H1 (cell line): ENCODE measurements around the gene GOLGA6C. TPM values are rescaled to one million over a fixed set of nuclear protein-coding genes. Genes with fewer than 3 reads are reported as not detected.
"Not testable (repeated sequence)": the region's sequence is repeated elsewhere in the genome, so short reads cannot be mapped to it uniquely, and the experiment has no call there.

Source experiments
- CTCF ChIA-PET: fragments of 300-600 bp; sonication (Branson Sonifier 250); formaldehyde crosslinking; loops from one replicate; lab custom pipeline; 2021; ENCODE audit not compliant: partially characterized antibody; lab: Charles Lee
- POLR2A ChIA-PET: fragments of 300-600 bp; sonication (Branson Sonifier 250); formaldehyde crosslinking; loops from one replicate; lab custom pipeline; 2021; ENCODE audit warnings: inconsistent platforms; ENCODE audit not compliant: partially characterized antibody; lab: Charles Lee
- DNase-seq, 2 experiments: peaks; one replicate each; pipeline versions ENCODE4 v3.0.0 to v3.0.0-alpha.2; 2010 to 2022; ENCODE audit warnings: low spot score in 2 of 2, low read depth in 1 of 2, mixed read lengths in 1 of 2
- FAIRE-seq: peaks from 2 replicates; lab custom pipeline; 2011; peaks lifted over from hg19 to GRCh38; lab: Jason Lieb, UNC
- H2AFZ ChIP-seq: 2 replicates; pipeline ENCODE4 v1.8.1; 2012; ENCODE audit warnings: low read length, inconsistent platforms
- H2AK5ac ChIP-seq: 2 replicates; pipeline ENCODE4 v1.6.1; 2013; ENCODE audit warnings: low read depth, low read length
- H2BK120ac ChIP-seq: replicated peaks from 2 replicates; pipeline ENCODE3; 2013; ENCODE audit warnings: low read depth, low read length, inconsistent platforms
- H2BK12ac ChIP-seq: 2 replicates; pipeline ENCODE4 v1.6.1; 2013; ENCODE audit warnings: low read depth, low read length
- H2BK15ac ChIP-seq: 2 replicates; pipeline ENCODE4 v1.6.1; 2013; ENCODE audit warnings: low read length
- H2BK20ac ChIP-seq: 2 replicates; pipeline ENCODE4 v1.6.1; 2013; ENCODE audit warnings: low read length
- H2BK5ac ChIP-seq: 2 replicates; pipeline ENCODE4 v1.6.1; 2013; ENCODE audit warnings: low read depth, low read length
- H3K14ac ChIP-seq: 2 replicates; pipeline ENCODE4 v1.6.1; 2013; ENCODE audit warnings: inconsistent platforms; ENCODE audit not compliant: insufficient read length
- H3K18ac ChIP-seq: 2 replicates; pipeline ENCODE4 v1.6.1; 2013; ENCODE audit warnings: low read length; ENCODE audit errors: extremely low read depth
- H3K23ac ChIP-seq: 2 replicates; pipeline ENCODE4 v1.6.1; 2013; ENCODE audit warnings: inconsistent platforms; ENCODE audit not compliant: insufficient read length
- H3K23me2 ChIP-seq: 2 replicates; pipeline ENCODE4 v1.6.1; 2013; ENCODE audit warnings: low read depth, low read length
- H3K27ac ChIP-seq: 2 replicates; pipeline ENCODE4 v1.6.1; 2011; ENCODE audit warnings: low read depth, low read length, inconsistent platforms
- H3K27me3 ChIP-seq, 4 experiments: replicated peaks in 1 of 4; 1 replicate in 1 of 4; 2 replicates in 3 of 4; pipeline versions ENCODE4 v1.6.1 to v1.8.1; 2011 to 2013; ENCODE audit warnings: low read length in 3 of 4, mild to moderate bottlenecking in 3 of 4, inconsistent platforms in 2 of 4, mixed read lengths in 2 of 4, moderate library complexity in 1 of 4; ENCODE audit not compliant: control insufficient read depth in 3 of 4, insufficient read depth in 3 of 4; ENCODE audit errors: extremely low read depth in 1 of 4
- H3K36me3 ChIP-seq, 4 experiments: 2 replicates each; pipeline versions ENCODE4 v1.6.1 to v1.8.1; 2011 to 2013; ENCODE audit warnings: mild to moderate bottlenecking in 4 of 4, low read length in 3 of 4, moderate library complexity in 2 of 4, control low read depth in 1 of 4, inconsistent platforms in 1 of 4; ENCODE audit not compliant: insufficient read depth in 4 of 4, control insufficient read depth in 2 of 4
- H3K4ac ChIP-seq: replicated peaks from 2 replicates; pipeline ENCODE3; 2013; ENCODE audit warnings: low read length, low read depth, mixed read lengths, inconsistent platforms; ENCODE audit not compliant: insufficient read length
- H3K4me1 ChIP-seq, 4 experiments: replicated peaks in 1 of 4; 1 replicate in 1 of 4; 2 replicates in 3 of 4; pipeline versions ENCODE4 v1.6.1 to v1.8.1; 2011 to 2013; ENCODE audit warnings: low read length in 3 of 4, inconsistent platforms in 2 of 4, mixed read lengths in 1 of 4; ENCODE audit not compliant: insufficient read depth in 4 of 4, control insufficient read depth in 3 of 4
- H3K4me2 ChIP-seq, 2 experiments: 2 replicates each; pipeline versions ENCODE4 v1.6.1 to v1.8.1; 2011 to 2013; ENCODE audit warnings: low read depth in 2 of 2, low read length in 2 of 2, control low read depth in 1 of 2, inconsistent platforms in 1 of 2, mild to moderate bottlenecking in 1 of 2; ENCODE audit not compliant: insufficient read depth in 1 of 2
- H3K4me3 ChIP-seq, 4 experiments: fragments of 200-600, 300-600 bp in 1 of 4; sonication (generic), shearing (Covaris generic), sonication (Bioruptor Twin) in 1 of 4; 2 replicates each; pipeline versions ENCODE4 v1.5.1 to v1.8.1; 2011 to 2016; ENCODE audit warnings: low read length in 4 of 4, low read depth in 3 of 4, control low read depth in 2 of 4, inconsistent platforms in 2 of 4, mild to moderate bottlenecking in 2 of 4, mixed read lengths in 1 of 4, moderate library complexity in 1 of 4; ENCODE audit not compliant: insufficient read depth in 2 of 4; ENCODE audit errors: extremely low read depth in 1 of 4
- H3K56ac ChIP-seq: replicated peaks from 2 replicates; pipeline ENCODE3; 2013; ENCODE audit warnings: low read depth, mild to moderate bottlenecking, mixed read lengths, low read length, inconsistent platforms; ENCODE audit not compliant: insufficient read length
- H3K79me1 ChIP-seq: 2 replicates; pipeline ENCODE4 v1.6.1; 2013; ENCODE audit warnings: low read depth, low read length, control low read depth
- H3K79me2 ChIP-seq, 2 experiments: 2 replicates each; pipeline versions ENCODE4 v1.6.1 to v1.8.1; 2012 to 2013; ENCODE audit warnings: low read length in 2 of 2, mild to moderate bottlenecking in 2 of 2, inconsistent platforms in 1 of 2; ENCODE audit not compliant: insufficient read depth in 2 of 2, control insufficient read depth in 1 of 2
- H3K9ac ChIP-seq, 4 experiments: replicated peaks in 1 of 4; 1 replicate in 1 of 4; 2 replicates in 3 of 4; pipeline versions ENCODE4 v1.6.1 to v1.8.1; 2011 to 2013; ENCODE audit warnings: low read depth in 3 of 4, low read length in 3 of 4, control low read depth in 2 of 4, mild to moderate bottlenecking in 2 of 4, moderate library complexity in 2 of 4, inconsistent platforms in 1 of 4; ENCODE audit errors: extremely low read depth in 1 of 4
- H3K9me3 ChIP-seq, 2 experiments: 2 replicates each; pipeline versions ENCODE4 v1.6.1 to v1.8.1; 2012 to 2013; ENCODE audit warnings: mild to moderate bottlenecking in 2 of 2, moderate library complexity in 2 of 2, control low read depth in 1 of 2, inconsistent platforms in 1 of 2, low read depth in 1 of 2, low read length in 1 of 2, mixed read lengths in 1 of 2; ENCODE audit not compliant: insufficient read depth in 2 of 2
- H4K20me1 ChIP-seq, 2 experiments: replicated peaks in 1 of 2; 2 replicates each; pipeline versions ENCODE3 to v1.8.1; 2011 to 2013; ENCODE audit warnings: inconsistent platforms in 2 of 2, low read length in 2 of 2, mild to moderate bottlenecking in 1 of 2; ENCODE audit not compliant: insufficient read depth in 2 of 2, control insufficient read depth in 1 of 2
- H4K5ac ChIP-seq: 2 replicates; pipeline ENCODE4 v1.6.1; 2013; ENCODE audit warnings: low read length, low read depth, mixed read lengths, inconsistent platforms; ENCODE audit not compliant: insufficient read length
- H4K8ac ChIP-seq: 2 replicates; pipeline ENCODE4 v1.8.0; 2013; ENCODE audit warnings: mild to moderate bottlenecking, moderate library complexity, low read length, inconsistent platforms; ENCODE audit not compliant: insufficient read depth; ENCODE audit errors: extremely low read depth
- H4K91ac ChIP-seq: replicated peaks from 2 replicates; pipeline ENCODE3; 2013; ENCODE audit warnings: low read length, mixed read lengths, inconsistent platforms; ENCODE audit not compliant: insufficient read length
- MAFK ChIP-seq: IDR thresholded peaks from 2 replicates; pipeline ENCODE4 v1.6.1; 2012; ENCODE audit warnings: low read depth, mild to moderate bottlenecking, improper control_type of control experiment, low read length
- RAD21 ChIP-seq, 2 experiments: IDR thresholded peaks in 1 of 2; conservative IDR thresholded peaks in 1 of 2; 2 replicates each; pipeline ENCODE4 v1.6.1; 2011; ENCODE audit warnings: low read depth in 2 of 2, low read length in 2 of 2, improper control_type of control experiment in 1 of 2, inconsistent platforms in 1 of 2, mild to moderate bottlenecking in 1 of 2, moderate library complexity in 1 of 2
- SIX5 ChIP-seq: IDR thresholded peaks from 2 replicates; pipeline ENCODE4 v1.6.1; 2011; ENCODE audit warnings: mild to moderate bottlenecking, low read depth, low read length
- YY1 ChIP-seq: IDR thresholded peaks from 2 replicates; pipeline ENCODE4 v1.6.1; 2011; ENCODE audit warnings: low read depth, mild to moderate bottlenecking, low read length
- ZNF274 ChIP-seq: IDR thresholded peaks from 2 replicates; pipeline ENCODE4 v1.7.0; 2012; ENCODE audit warnings: low read length, borderline replicate concordance; ENCODE audit errors: extremely low read depth
- WGBS, 2 experiments: shearing (Covaris generic) in 1 of 2; methylation state at CpG; one replicate each; pipeline versions ENCODE4 v1.1.6 to v1.1.7; 2013 to 2015; ENCODE audit warnings: low lambda C conversion rate in 2 of 2, mixed read lengths in 2 of 2, inconsistent platforms in 1 of 2, low coverage in 1 of 2, missing lambda C conversion rate in 1 of 2; ENCODE audit not compliant: insufficient replicate concordance in 2 of 2, insufficient coverage in 1 of 2, insufficient read length in 1 of 2; ENCODE audit errors: extremely low coverage in 1 of 2, missing lambda C conversion rate in 1 of 2; 5-methylcytosine and 5-hydroxymethylcytosine counted together
- polyA plus RNA-seq, 7 experiments: library from polyadenylated mRNA; depleted of rRNA in 3 of 7; stranded (reverse) in 5 of 7; unstranded in 2 of 7; fragments of >200 nt in 5 of 7; fragments of 200-250 nt in 2 of 7; gene quantifications; 1 replicate in 5 of 7; 2 replicates in 1 of 7; 4 replicates in 1 of 7; pipeline versions ENCODE4 v1.2.1 to v1.2.3, GENCODE V29; 2011 to 2013; ENCODE audit warnings: missing spikeins in 2 of 7, mixed read lengths in 2 of 7
- total RNA-seq: library from RNA; stranded (reverse); fragmentation: NEBNext Ultra II Directional; extraction: Animal tissue kit (Norgen Biotek cat#: 25700); gene quantifications from 2 replicates; pipeline ENCODE4 v1.2.1, GENCODE V29; 2021
- TF ChIP-seq, protein P1 (sequence below), 3 experiments: IDR thresholded peaks; 1 replicate in 2 of 3; 2 replicates in 1 of 3; pipeline versions ENCODE4 v1.5.1 to v1.6.1; 2011; ENCODE audit warnings: low read length in 3 of 3, mild to moderate bottlenecking in 3 of 3, inconsistent platforms in 2 of 3, low read depth in 1 of 3, moderate library complexity in 1 of 3; ENCODE audit not compliant: insufficient read depth in 1 of 3; ENCODE audit errors: control extremely low read depth in 1 of 3

GOLGA6C gene
- total and polyA plus RNA-seq, 2 of the 8 experiments (the other 6 are each of a cell fraction or from before 2014, with no cell fraction given): 0.14 to 0.35 TPM

DNA sequence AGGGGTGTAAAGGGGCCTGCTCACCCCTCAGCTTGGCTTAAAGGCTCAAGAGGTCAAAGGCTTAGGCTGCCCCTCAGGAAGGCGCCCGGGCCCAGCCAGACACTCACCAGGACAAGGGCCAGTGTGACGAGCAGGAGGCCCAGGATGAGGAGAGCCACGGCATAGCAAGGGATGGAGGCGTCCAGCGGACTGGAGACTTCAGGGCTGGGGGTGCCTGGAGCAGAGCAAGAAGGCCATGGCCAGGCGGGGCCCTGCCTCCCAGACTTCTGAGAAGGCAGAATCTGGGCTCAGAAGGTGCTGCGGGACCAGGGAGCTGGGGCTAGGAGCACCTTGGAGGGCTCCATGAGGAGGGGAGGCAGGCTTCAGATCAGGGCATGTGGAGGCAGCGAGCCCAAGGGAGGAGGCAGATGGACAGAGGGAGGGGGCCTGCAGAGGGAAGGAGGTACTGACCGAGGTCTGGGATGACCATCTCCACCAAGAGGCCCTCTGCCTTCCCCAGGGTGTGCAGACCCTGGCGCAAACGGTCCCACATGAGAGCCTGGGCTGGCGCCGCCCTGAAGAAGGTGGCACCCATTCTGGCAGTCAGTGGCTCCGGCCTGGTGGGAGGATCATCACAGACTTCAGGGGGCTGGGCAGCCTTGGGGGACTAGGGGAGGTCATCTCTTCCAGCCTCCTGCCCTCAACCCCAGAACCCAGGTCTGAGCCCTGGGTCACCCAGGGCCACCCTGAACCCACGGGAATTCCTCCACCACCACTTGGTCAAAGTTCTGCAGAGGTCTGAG, 32.0 kb upstream of the GOLGA6C start (continued):
- TF ChIP-seq, protein P1, sequence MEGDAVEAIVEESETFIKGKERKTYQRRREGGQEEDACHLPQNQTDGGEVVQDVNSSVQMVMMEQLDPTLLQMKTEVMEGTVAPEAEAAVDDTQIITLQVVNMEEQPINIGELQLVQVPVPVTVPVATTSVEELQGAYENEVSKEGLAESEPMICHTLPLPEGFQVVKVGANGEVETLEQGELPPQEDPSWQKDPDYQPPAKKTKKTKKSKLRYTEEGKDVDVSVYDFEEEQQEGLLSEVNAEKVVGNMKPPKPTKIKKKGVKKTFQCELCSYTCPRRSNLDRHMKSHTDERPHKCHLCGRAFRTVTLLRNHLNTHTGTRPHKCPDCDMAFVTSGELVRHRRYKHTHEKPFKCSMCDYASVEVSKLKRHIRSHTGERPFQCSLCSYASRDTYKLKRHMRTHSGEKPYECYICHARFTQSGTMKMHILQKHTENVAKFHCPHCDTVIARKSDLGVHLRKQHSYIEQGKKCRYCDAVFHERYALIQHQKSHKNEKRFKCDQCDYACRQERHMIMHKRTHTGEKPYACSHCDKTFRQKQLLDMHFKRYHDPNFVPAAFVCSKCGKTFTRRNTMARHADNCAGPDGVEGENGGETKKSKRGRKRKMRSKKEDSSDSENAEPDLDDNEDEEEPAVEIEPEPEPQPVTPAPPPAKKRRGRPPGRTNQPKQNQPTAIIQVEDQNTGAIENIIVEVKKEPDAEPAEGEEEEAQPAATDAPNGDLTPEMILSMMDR (IDR thresholded peaks at IDR 0.05; ENCODE audit: control extremely low read depth in 1 of 3, insufficient read depth in 1 of 3, low read depth in 1 of 3, low read length in 3 of 3): no peak
- TF ChIP-seq MAFK: no peak
- no peak for TF ChIP-seq SIX5
- TF ChIP-seq ZNF274: no peak
- TF ChIP-seq YY1: no peak
- no peak for TF ChIP-seq RAD21 (IDR thresholded peaks at IDR 0.05 in 1 of 2, conservative IDR thresholded peaks at IDR 0.05 in 1 of 2; ENCODE audit: low read depth in 2 of 2, low read length in 2 of 2)

DNA sequence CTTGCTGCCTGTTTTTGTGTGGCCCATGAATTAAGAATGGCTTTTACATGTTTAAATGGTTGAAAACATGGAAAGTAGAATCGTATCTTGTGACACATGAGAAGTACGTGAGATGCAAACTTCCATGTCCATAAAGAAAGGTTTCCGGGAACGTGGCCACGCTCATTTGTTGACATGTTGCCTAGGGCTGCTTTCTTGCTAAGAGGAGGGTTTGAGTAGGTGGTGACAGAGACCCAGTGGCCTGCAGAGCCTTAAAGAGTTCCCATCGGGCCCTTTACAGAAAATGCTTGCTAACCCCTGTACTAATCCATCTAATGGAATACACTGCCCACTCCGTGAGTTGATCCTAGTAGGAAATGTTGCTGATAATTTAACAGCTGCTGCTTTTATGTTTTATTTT, 31.0 kb upstream of the GOLGA6C start:
- not testable (repeated sequence) for H3K9me3 ChIP-seq, FAIRE-seq, H2BK120ac ChIP-seq, H4K91ac ChIP-seq, H3K4me1 ChIP-seq, H2BK12ac ChIP-seq, H3K4ac ChIP-seq, H3K27me3 ChIP-seq, H3K4me2 ChIP-seq, H3K23me2 ChIP-seq, H3K79me2 ChIP-seq, H2BK15ac ChIP-seq, H3K56ac ChIP-seq, H3K9ac ChIP-seq, H3K36me3 ChIP-seq, H2AFZ ChIP-seq, H3K79me1 ChIP-seq, H3K14ac ChIP-seq, H3K4me3 ChIP-seq, H2BK5ac ChIP-seq, H4K8ac ChIP-seq, H3K18ac ChIP-seq, DNase-seq, H3K23ac ChIP-seq, H2BK20ac ChIP-seq, H2AK5ac ChIP-seq, H4K20me1 ChIP-seq, H4K5ac ChIP-seq, H3K27ac ChIP-seq
- ChIA-PET CTCF (interaction anchor here (1.0 to 3.4 kb wide), 4 partner anchors 15 to 197 kb away, joined by 3 to 8 read pairs (median 4); no protein-coding TSS in a partner anchor), POLR2A (interaction anchor here (1.2 kb wide), 1 partner anchor 14 kb away, joined by 3 read pairs; no protein-coding TSS in a partner anchor)
- 96% methylated on average over 7 of the region's 7 CpGs; no CpG with 5 or more reads in 1 of the 2 experiments for WGBS, 2 experiments
